Gastrocnemius medialis (tissue), 4 donors: Measurements from ENCODE around the gene ARFGEF3. TPM values are rescaled to one million over a fixed set of nuclear protein-coding genes. Genes with fewer than 3 reads are reported as not detected.

ENCODE experiments used
- ATAC-seq, 2 donors: fragments of 150-250 bp; one replicate each; pipeline ENCODE4 v1.9.1; 2016
- DNase-seq, 2 donors: peaks; one replicate each; pipeline ENCODE4 v3.0.0-alpha.2; 2019
- H3K27ac ChIP-seq, 4 donors: fragments of 200-600 bp; sonication (generic); 1 replicate in 1 of 4; 2 replicates in 3 of 4; pipeline ENCODE4 v1.5.1; 2016 to 2018; ENCODE audit warnings: mild to moderate bottlenecking in 2 of 4, moderate library complexity in 1 of 4
- H3K27me3 ChIP-seq, 3 donors: fragments of 200-600 bp; sonication (generic) in 2 of 3; 1 replicate in 1 of 3; 2 replicates in 2 of 3; pipeline versions ENCODE4 v1.5.1 to v1.6.0; 2016 to 2019; ENCODE audit warnings: mild to moderate bottlenecking in 1 of 3, moderate library complexity in 1 of 3
- H3K36me3 ChIP-seq, 2 donors: fragments of 200-600 bp; sonication (generic) in 1 of 2; one replicate each; pipeline ENCODE4 v1.5.1; 2017 to 2018
- H3K4me1 ChIP-seq, 2 donors: fragments of 200-600 bp; sonication (generic) in 1 of 2; one replicate each; pipeline ENCODE4 v1.5.1; 2016 to 2017; ENCODE audit warnings: mild to moderate bottlenecking in 2 of 2
- H3K4me3 ChIP-seq, 4 donors: fragments of 200-600 bp; sonication (generic) in 3 of 4; 1 replicate in 1 of 4; 2 replicates in 3 of 4; pipeline ENCODE4 v1.5.1; 2016 to 2019; ENCODE audit warnings: mild to moderate bottlenecking in 2 of 4
- H3K9me3 ChIP-seq, 3 donors: fragments of 200-600 bp; sonication (generic) in 2 of 3; 1 replicate in 1 of 3; 2 replicates in 2 of 3; pipeline ENCODE4 v1.5.1; 2016 to 2019
- POLR2A ChIP-seq, 2 donors: fragments of 450-650 bp; IDR thresholded peaks; one replicate each; pipeline ENCODE4 v1.6.1; 2017; ENCODE audit warnings: antibody characterized with exemption in 2 of 2, mild to moderate bottlenecking in 2 of 2, moderate library complexity in 2 of 2
- in situ Hi-C, 4 donors: fragments of 200-750 bp; cut with MboI; loops; one replicate each; pipeline versions ENCODE4 v1.15.0 to v1.8.0; 2017; ENCODE audit warnings: low sequenced_read_pairs in 4 of 4
- intact Hi-C: fragments of 100-400 bp; cut with DNase I; formaldehyde crosslinking; loops from one replicate; pipeline ENCODE4 v1.15.1; 2023; ENCODE audit warnings: low total_unique reads
- total RNA-seq, 4 donors: library from RNA; depleted of rRNA; stranded (reverse); fragments of >200 nt; gene quantifications; one replicate each; pipeline versions ENCODE4 v1.1.0 to v1.2.3, GENCODE V29; 2016
- TF ChIP-seq, protein P1 (sequence below), 5 experiments: fragments of 450-650 bp in 3 of 5; fragments of 200-600 bp in 2 of 5; sonication (generic) in 2 of 5; IDR thresholded peaks in 4 of 5; conservative IDR thresholded peaks in 1 of 5; 1 replicate in 4 of 5; 2 replicates in 1 of 5; pipeline ENCODE4 v1.5.1; 2016 to 2019; ENCODE audit warnings: antibody characterized with exemption in 5 of 5, mild to moderate bottlenecking in 3 of 5, moderate library complexity in 3 of 5

The ARFGEF3 gene
- total RNA-seq, 4 donors from 2014 or later = 0.40 to 0.78 (median 0.52) TPM

DNA sequence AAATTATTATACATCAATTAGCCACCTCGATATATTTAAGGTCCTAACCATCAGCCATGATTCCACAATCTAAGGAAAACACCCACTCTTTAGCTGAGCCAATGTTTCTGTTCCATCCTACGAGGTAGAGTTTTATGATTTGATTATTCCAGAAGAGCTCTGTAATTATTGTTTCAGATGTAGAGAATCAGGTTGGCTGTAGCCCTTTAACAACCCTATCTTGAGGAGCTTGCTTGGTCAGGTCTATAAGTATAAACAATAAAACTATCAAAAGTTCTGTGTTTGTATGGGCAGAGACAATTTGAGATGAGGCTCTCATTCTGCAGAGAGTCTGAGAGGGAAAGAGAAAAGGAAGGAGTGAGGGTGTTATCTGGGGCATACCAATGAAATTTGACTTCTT is 56.7 kb downstream of the ARFGEF3 start, which contains the start of gene PBOV1:
Gene PBOV1 (minus strand): TSS at position 43 of the 400 bp plus-strand sequence. CDS start 96 bp downstream, outside the sequence.
- ATAC-seq = no peak
- intact Hi-C loops = no loop called here

DNA sequence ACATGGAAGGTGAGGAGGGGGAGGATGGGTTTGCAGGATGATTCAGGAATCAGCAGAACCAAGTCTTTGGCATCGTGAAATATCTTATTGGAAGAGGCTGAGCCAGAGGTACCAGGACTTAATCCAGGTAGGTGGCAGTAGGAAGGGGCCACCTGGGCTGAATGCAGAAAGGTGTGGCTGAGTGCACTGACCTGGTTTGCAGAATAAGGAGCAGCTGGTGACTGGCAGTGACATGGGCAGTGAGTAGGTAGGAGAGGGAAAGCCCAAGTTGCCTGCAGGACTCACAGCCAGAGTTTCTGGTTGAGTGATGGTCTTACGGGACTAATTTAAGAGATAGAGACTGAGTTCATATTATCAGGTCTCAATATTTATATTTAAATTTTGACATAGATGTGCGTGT is 57.7 kb downstream of the ARFGEF3 start:
- H3K9me3 ChIP-seq = peaks cover 0 to 2% (median 0%) of the 10 kb centered on the region in 3 donors
- intact Hi-C loops = no loop called here

More for the DNA sequence above, 56.7 kb downstream of the ARFGEF3 start, which contains the start of gene PBOV1:
- Histone ChIP-seq H3K4me1 (no peaks in the 10 kb centered on the region), H3K27me3 (no peaks in the 10 kb centered on the region), H3K27ac (no peak within 1 kb of the TSS), H3K36me3 (no peaks in the 10 kb centered on the region), H3K4me3 (no peak within 1 kb of the TSS), H3K9me3 (peaks cover 0 to 2% (median 0%) of the 10 kb centered on the region in 3 donors)
- no peak for DNase-seq
- in situ Hi-C loops = no loop called here
- TF ChIP-seq, protein P1, sequence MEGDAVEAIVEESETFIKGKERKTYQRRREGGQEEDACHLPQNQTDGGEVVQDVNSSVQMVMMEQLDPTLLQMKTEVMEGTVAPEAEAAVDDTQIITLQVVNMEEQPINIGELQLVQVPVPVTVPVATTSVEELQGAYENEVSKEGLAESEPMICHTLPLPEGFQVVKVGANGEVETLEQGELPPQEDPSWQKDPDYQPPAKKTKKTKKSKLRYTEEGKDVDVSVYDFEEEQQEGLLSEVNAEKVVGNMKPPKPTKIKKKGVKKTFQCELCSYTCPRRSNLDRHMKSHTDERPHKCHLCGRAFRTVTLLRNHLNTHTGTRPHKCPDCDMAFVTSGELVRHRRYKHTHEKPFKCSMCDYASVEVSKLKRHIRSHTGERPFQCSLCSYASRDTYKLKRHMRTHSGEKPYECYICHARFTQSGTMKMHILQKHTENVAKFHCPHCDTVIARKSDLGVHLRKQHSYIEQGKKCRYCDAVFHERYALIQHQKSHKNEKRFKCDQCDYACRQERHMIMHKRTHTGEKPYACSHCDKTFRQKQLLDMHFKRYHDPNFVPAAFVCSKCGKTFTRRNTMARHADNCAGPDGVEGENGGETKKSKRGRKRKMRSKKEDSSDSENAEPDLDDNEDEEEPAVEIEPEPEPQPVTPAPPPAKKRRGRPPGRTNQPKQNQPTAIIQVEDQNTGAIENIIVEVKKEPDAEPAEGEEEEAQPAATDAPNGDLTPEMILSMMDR (IDR thresholded peaks at IDR 0.05 in 4 of 5, conservative IDR thresholded peaks at IDR 0.05 in 1 of 5) = no peak
- no peak for TF ChIP-seq POLR2A (IDR thresholded peaks at IDR 0.05)

DNA sequence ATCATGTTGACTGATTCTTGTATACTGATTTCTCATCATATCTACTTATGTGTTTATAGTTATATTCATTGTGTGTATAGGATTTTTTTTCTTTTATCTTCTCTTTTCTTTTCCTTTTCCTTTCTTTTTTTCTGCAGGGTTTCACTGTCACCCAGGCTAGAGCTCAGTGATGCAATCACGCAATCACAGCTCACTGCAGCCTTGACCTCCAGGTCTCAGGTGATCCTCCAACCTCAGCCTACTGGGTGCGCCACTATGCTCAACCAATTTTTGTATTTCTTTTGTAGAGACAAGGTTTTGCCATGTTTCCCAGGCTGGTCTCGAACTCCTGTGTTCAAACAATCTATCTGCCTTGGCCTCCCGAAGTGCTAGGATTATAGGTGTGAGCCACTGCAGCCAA is 58.2 kb downstream of the ARFGEF3 start:
- TF ChIP-seq, protein P1 (IDR thresholded peaks at IDR 0.05 in 4 of 5, conservative IDR thresholded peaks at IDR 0.05 in 1 of 5) = no peak
- TF ChIP-seq POLR2A (IDR thresholded peaks at IDR 0.05) = no peak
- ATAC-seq (no peak), DNase-seq (no peak)
- intact Hi-C loops (no loop called here), in situ Hi-C loops (no loop called here)
- no peaks in the 10 kb centered on the region for H3K36me3 ChIP-seq
- H3K27ac ChIP-seq = no peak overlapping the region
- H3K4me1 ChIP-seq = no peaks in the 10 kb centered on the region
- H3K9me3 ChIP-seq = peaks cover 0 to 2% (median 0%) of the 10 kb centered on the region in 3 donors
- H3K27me3 ChIP-seq = no peaks in the 10 kb centered on the region
- H3K4me3 ChIP-seq = no peak overlapping the region

More for the DNA sequence above, 57.7 kb downstream of the ARFGEF3 start:
- ATAC-seq (no peak), DNase-seq (no peak)
- no peak overlapping the region for H3K27ac ChIP-seq
- no peaks in the 10 kb centered on the region for H3K27me3 ChIP-seq
- H3K36me3 ChIP-seq = no peaks in the 10 kb centered on the region
- in situ Hi-C loops = no loop called here
- H3K4me1 ChIP-seq = no peaks in the 10 kb centered on the region
- no peak overlapping the region for H3K4me3 ChIP-seq
- TF ChIP-seq POLR2A (IDR thresholded peaks at IDR 0.05) = no peak
- TF ChIP-seq, protein P1 (IDR thresholded peaks at IDR 0.05 in 4 of 5, conservative IDR thresholded peaks at IDR 0.05 in 1 of 5) = no peak

DNA sequence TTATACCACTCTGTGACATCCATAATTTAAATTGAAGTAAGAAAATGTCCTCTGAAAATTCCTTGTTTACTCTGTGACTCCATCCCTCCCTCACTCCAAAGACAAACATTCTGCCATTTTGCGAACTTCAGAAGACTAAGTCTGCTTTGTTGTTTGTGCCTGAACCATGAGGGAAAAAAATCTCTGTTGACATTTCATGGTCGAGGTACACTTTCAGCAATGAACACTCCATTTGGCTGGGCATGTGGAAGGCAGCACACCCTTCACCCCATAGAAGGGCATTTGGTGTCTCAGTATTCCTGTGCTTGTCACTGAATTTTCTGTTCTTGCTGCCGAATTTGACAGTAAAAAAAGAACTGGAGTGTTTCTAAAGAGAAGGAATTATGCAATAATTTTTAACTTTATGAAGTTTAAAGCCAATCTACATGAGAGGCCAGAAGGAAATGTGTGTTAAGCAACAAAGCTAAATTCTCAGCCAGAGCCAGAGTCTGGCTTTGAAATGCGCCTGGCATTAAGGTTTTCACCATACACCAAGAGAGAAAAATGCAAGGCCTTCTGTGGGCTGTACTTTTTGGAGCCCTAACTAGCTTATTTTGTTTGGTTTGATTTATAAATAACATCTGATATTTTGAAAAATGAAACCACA is 61.3 kb downstream of the ARFGEF3 start:
- TF ChIP-seq, protein P1 (IDR thresholded peaks at IDR 0.05 in 4 of 5, conservative IDR thresholded peaks at IDR 0.05 in 1 of 5) = no peak
- H3K4me3 ChIP-seq = no peak overlapping the region
- no peaks in the 10 kb centered on the region for H3K27me3 ChIP-seq
- no peak overlapping the region for H3K27ac ChIP-seq
- DNase-seq (no peak), ATAC-seq (no peak)
- intact Hi-C loops = no loop called here
- in situ Hi-C loops = no loop called here
- H3K36me3 ChIP-seq = no peaks in the 10 kb centered on the region
- no peaks in the 10 kb centered on the region for H3K4me1 ChIP-seq
- H3K9me3 ChIP-seq = peaks cover 0 to 2% (median 0%) of the 10 kb centered on the region in 3 donors
